RWPE2 (cell line): ENCODE measurements around the gene UBE4B.

ENCODE experiments used
- ATAC-seq: fragments of 200-7000 bp; cut with Tn5 transposase; 3 replicates; pipeline ENCODE4 v1.9.1; 2021; ENCODE audit warnings: low read depth
- DNase-seq: peaks from one replicate; pipeline ENCODE4 v3.0.0-alpha.2; 2020; ENCODE audit warnings: low spot score
- H3K27ac ChIP-seq: fragments of 450-650 bp; 2 replicates; pipeline ENCODE4 v1.5.1; 2017; ENCODE audit warnings: mild to moderate bottlenecking; ENCODE audit not compliant: poor library complexity, severe bottlenecking
- H3K27me3 ChIP-seq: fragments of 250-450 bp; sonication (Bioruptor Pico); 2 replicates; pipeline ENCODE4 v1.5.1; 2021; ENCODE audit warnings: mild to moderate bottlenecking, moderate library complexity; ENCODE audit not compliant: insufficient read depth, poor library complexity, severe bottlenecking
- H3K36me3 ChIP-seq: fragments of 250-450 bp; sonication (Bioruptor Pico); 2 replicates; pipeline ENCODE4 v1.5.1; 2020; ENCODE audit warnings: low read depth, mild to moderate bottlenecking, moderate library complexity
- H3K4me1 ChIP-seq: fragments of 250-450 bp; sonication (Bioruptor Pico); 2 replicates; pipeline ENCODE4 v1.5.1; 2021; ENCODE audit warnings: mild to moderate bottlenecking, moderate library complexity; ENCODE audit not compliant: insufficient read depth, poor library complexity, severe bottlenecking
- H3K4me3 ChIP-seq: fragments of 250-450 bp; sonication (Bioruptor Pico); 2 replicates; pipeline ENCODE4 v1.5.1; 2021; ENCODE audit warnings: mild to moderate bottlenecking, moderate library complexity; ENCODE audit not compliant: severe bottlenecking
- H3K9me3 ChIP-seq: fragments of 250-450 bp; sonication (Bioruptor Pico); 2 replicates; pipeline ENCODE4 v1.5.1; 2021; ENCODE audit warnings: mild to moderate bottlenecking, moderate library complexity; ENCODE audit not compliant: severe bottlenecking
- TF ChIP-seq, protein P1 (sequence below): fragments of 450-650 bp; IDR thresholded peaks from one replicate; pipeline ENCODE4 v1.5.1; 2017; ENCODE audit warnings: mild to moderate bottlenecking, moderate library complexity; ENCODE audit not compliant: poor library complexity, severe bottlenecking

Gene UBE4B

DNA sequence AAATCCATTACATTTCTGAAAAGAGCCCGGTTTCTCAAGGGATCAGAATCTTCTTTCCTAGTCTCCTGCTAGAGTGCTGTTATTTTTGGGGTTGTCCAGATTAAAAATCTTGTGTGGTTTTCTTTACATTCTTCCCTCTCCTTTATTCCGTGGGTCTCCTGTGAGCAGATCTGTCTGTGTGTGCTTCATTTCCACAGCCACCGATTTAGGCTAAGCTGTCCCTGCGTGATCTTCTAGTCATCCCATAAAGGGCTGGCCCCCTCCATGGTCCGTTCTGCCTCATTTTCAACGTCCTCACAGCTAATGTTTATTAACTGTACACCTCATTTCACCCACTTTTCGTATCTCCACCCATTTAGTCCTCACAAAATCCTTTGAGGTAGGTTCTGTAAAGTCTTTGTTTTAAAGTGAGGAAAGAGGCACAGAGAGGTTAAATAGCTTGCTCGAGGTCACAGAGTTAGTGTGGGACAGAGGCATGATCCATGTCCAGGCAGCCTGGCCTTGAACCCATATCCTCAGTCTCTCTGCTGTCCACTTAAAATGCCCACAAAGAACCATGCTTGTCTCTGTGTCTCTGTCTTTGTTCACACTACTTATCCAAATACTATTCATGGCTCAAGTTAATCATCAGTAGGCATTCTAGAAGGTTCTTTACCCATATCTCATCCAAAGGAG lies 139.4 kb downstream of the UBE4B start:
- TF ChIP-seq, protein P1, sequence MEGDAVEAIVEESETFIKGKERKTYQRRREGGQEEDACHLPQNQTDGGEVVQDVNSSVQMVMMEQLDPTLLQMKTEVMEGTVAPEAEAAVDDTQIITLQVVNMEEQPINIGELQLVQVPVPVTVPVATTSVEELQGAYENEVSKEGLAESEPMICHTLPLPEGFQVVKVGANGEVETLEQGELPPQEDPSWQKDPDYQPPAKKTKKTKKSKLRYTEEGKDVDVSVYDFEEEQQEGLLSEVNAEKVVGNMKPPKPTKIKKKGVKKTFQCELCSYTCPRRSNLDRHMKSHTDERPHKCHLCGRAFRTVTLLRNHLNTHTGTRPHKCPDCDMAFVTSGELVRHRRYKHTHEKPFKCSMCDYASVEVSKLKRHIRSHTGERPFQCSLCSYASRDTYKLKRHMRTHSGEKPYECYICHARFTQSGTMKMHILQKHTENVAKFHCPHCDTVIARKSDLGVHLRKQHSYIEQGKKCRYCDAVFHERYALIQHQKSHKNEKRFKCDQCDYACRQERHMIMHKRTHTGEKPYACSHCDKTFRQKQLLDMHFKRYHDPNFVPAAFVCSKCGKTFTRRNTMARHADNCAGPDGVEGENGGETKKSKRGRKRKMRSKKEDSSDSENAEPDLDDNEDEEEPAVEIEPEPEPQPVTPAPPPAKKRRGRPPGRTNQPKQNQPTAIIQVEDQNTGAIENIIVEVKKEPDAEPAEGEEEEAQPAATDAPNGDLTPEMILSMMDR = no peak
- Histone ChIP-seq H3K27me3 (no peaks in the 10 kb centered on the region), H3K27ac (no peak overlapping the region), H3K9me3 (no peaks in the 10 kb centered on the region), H3K4me3 (no peak overlapping the region), H3K4me1 (peaks cover 16% of the 10 kb centered on the region), H3K36me3 (peaks cover 19% of the 10 kb centered on the region)
- ATAC-seq (no peak), DNase-seq (no peak)

DNA sequence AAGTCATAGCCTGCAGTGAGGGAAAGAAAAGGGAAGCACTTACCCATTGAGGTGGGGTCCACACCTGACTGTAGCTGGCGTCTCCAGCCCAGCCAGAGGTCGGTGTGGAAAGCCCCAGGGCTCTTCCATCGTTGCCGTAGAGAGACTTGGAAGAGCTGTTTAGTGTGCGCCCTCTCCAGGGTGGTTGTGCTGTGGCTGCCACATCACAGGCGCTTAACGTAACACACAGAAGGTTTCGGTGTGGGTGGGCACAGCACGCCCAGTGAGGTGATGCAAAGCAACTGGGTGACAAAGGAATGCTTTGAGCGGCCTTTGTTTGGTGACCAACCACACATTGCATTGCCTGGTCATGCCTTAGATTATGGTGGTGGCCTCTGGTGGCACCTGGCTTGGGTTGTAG lies 140.8 kb downstream of the UBE4B start:
- Histone ChIP-seq H3K9me3 (no peaks in the 10 kb centered on the region), H3K4me3 (no peak overlapping the region), H3K36me3 (peaks cover 13% of the 10 kb centered on the region), H3K27ac (no peak overlapping the region), H3K4me1 (peaks cover 16% of the 10 kb centered on the region), H3K27me3 (no peaks in the 10 kb centered on the region)
- DNase-seq (no peak), ATAC-seq (no peak)
- TF ChIP-seq, protein P1 = no peak

DNA sequence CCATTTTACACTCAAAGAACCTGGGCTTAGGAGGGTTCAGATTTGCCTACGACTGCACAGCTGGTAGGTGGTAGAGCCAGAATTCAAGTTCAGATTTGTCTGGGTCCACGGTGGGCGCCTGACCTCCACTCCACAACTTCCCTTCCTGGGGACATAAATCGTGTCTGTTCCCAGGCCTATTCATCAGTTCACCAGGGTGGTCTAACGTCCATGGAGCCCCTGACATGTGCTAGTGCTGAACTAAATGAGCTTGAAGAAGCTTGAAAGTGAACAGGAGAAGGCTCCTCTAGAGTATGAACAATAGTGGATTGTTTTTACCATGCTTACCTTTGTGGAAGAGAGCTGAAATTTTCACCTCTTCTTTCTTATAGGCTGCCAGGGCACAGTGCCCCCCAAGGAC lies 145.1 kb downstream of the UBE4B start:
- Histone ChIP-seq H3K4me3 (no peak overlapping the region), H3K27me3 (no peaks in the 10 kb centered on the region), H3K4me1 (no peaks in the 10 kb centered on the region), H3K36me3 (peaks cover 5% of the 10 kb centered on the region; the same call in 1 of the 2 replicates), H3K9me3 (no peaks in the 10 kb centered on the region), H3K27ac (no peak overlapping the region)
- DNase-seq (no peak), ATAC-seq (no peak)
- TF ChIP-seq, protein P1 = no peak

DNA sequence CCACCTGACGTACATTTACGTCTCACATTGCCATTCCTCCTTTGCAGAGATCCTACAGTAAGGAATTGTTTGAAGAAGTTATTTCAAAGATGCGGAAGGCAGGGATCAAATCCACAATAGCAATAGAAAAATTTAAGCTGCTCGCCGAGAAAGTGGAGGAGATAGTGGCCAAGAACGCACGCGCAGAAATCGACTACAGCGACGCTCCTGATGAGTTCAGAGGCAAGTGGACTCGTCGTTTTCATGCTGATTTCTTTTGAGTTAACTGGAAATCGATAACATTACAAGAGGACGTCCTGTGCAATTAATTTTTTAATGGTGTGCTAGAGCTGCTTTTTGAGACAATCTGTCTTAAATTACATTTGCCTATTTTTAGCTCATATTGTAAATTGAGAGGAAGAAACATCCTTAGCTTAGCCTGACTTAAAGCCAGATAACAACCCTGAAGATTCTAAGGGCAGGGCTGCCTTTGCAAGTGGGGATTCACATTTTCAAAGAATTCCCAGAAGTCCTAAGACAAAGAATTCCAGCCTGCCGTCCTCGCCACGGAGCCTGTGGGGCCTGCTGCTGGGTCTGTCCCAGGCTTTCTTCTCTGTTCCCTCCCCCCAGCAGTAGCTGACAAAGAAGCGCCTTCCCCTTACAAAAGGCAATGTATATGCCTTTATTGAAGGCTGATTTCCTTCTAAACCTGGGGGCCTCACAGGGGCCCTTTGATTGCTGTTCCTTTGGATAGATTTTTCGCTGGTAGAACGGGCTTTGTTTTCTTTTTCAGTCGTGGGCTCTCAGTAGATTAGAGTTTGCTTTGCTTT lies 146.0 kb downstream of the UBE4B start:
- no peak for ATAC-seq
- Histone ChIP-seq H3K4me1 (no peaks in the 10 kb centered on the region), H3K9me3 (no peaks in the 10 kb centered on the region), H3K27ac (no peak overlapping the region), H3K27me3 (no peaks in the 10 kb centered on the region), H3K4me3 (no peak overlapping the region), H3K36me3 (0 out of 2 replicates have a peak, but pooled peaks cover 3% of the 10 kb centered on the region)
- TF ChIP-seq, protein P1 = no peak
- DNase-seq = no peak
